ENCODE measurements around the gene SUCNR1. TPM values are rescaled to one million over a fixed set of nuclear protein-coding genes. Genes with fewer than 3 reads are reported as not detected.

SUCNR1 gene
- total and polyA plus RNA-seq, 2 donors (not counting 1 experiment from before 2014, with no cell fraction given): not detected

- Histone ChIP-seq H3K79me2 (ENCODE audit: control insufficient read depth, insufficient read depth, low read length) (no peaks in the 10 kb centered on the region), H3K9me3 (ENCODE audit: control extremely low read depth in 1 of 3, control insufficient read depth in 2 of 3, insufficient read depth in 1 of 3, low read length in 2 of 3) (no peaks in the 10 kb centered on the region), H4K20me1 (ENCODE audit: control insufficient read depth, insufficient read depth, low read length, poor library complexity, severe bottlenecking) (no peaks in the 10 kb centered on the region), H3K4me3 (ENCODE audit: control extremely low read depth in 1 of 5, extremely low read depth in 1 of 5, insufficient read depth in 1 of 5, low read depth in 2 of 5, low read length in 4 of 5) (no peak overlapping the region), H3K4me1 (ENCODE audit: control insufficient read depth in 2 of 2, insufficient read depth in 2 of 2, low read length in 2 of 2) (no peaks in the 10 kb centered on the region), H3K4me2 (replicated peaks; ENCODE audit: low read depth, low read length, poor library complexity, severe bottlenecking) (no peak overlapping the region), H3K27me3 (replicated peaks in 1 of 4; ENCODE audit: control extremely low read depth in 1 of 4, control insufficient read depth in 3 of 4, insufficient read depth in 4 of 4, low read length in 3 of 4) (no peaks in the 10 kb centered on the region), H3K27ac (ENCODE audit: low read length in 2 of 2) (no peak overlapping the region), H3K9ac (ENCODE audit: low read length) (no peak overlapping the region), H2AFZ (ENCODE audit: insufficient read depth, low read depth, low read length, poor library complexity, severe bottlenecking) (no peak overlapping the region), H3K36me3 (replicated peaks in 1 of 2; ENCODE audit: control extremely low read depth in 1 of 2, control insufficient read depth in 1 of 2, extremely low read depth in 1 of 2, insufficient read depth in 2 of 2, low read length in 1 of 2) (no peaks in the 10 kb centered on the region)
- Mint-ChIP-seq H3K27ac (no peak overlapping the region), H3K4me1 (peaks cover 5% of the 10 kb centered on the region), H3K4me3 (no peak overlapping the region), H3K9me3 (ENCODE audit: insufficient read depth) (no peaks in the 10 kb centered on the region), H3K27me3 (no peaks in the 10 kb centered on the region)
- ATAC-seq (ENCODE audit: low read depth): no peak
- WGBS (ENCODE audit: insufficient coverage): 0% methylated on average over 1 of the region's 1 CpG
- DNase-seq: no peak
- intact Hi-C loops (cut with micrococcal nuclease): no loop called here
- no peak for TF ChIP-seq CTCF (IDR thresholded peaks at IDR 0.05)
- TF ChIP-seq EZH2 (IDR thresholded peaks at IDR 0.05; ENCODE audit: borderline replicate concordance, insufficient read depth, low read depth, low read length, poor library complexity, severe bottlenecking): no peak
- CTCF ChIA-PET: no interaction called here
- POLR2A ChIA-PET: no interaction called here
Observed at GRCh38 chr3:151900884-151901643, 27.6 kb downstream of the SUCNR1 start.

GRCh38 chr3:151901644-151902285 lies 28.3 kb downstream of the SUCNR1 start:
- TF ChIP-seq EZH2 (IDR thresholded peaks at IDR 0.05; ENCODE audit: borderline replicate concordance, insufficient read depth, low read depth, low read length, poor library complexity, severe bottlenecking): no peak
- no peak for TF ChIP-seq CTCF (IDR thresholded peaks at IDR 0.05)
- ChIA-PET POLR2A (no interaction called here), CTCF (no interaction called here)
- H3K36me3 ChIP-seq (replicated peaks in 1 of 2; ENCODE audit: control extremely low read depth in 1 of 2, control insufficient read depth in 1 of 2, extremely low read depth in 1 of 2, insufficient read depth in 2 of 2, low read length in 1 of 2): no peaks in the 10 kb centered on the region
- H2AFZ ChIP-seq (ENCODE audit: insufficient read depth, low read depth, low read length, poor library complexity, severe bottlenecking): no peak overlapping the region
- 90% methylated on average over 2 of the region's 3 CpGs for whole genome bisulfite sequencing (ENCODE audit: insufficient coverage)
- no peaks in the 10 kb centered on the region for H4K20me1 ChIP-seq (ENCODE audit: control insufficient read depth, insufficient read depth, low read length, poor library complexity, severe bottlenecking)
- H3K4me2 ChIP-seq (replicated peaks; ENCODE audit: low read depth, low read length, poor library complexity, severe bottlenecking): no peak overlapping the region
- Mint-ChIP-seq H3K9me3 (ENCODE audit: insufficient read depth) (no peaks in the 10 kb centered on the region), H3K27me3 (no peaks in the 10 kb centered on the region), H3K4me3 (no peak overlapping the region), H3K27ac (no peak overlapping the region), H3K4me1 (peaks cover 5% of the 10 kb centered on the region)
- H3K27me3 ChIP-seq (replicated peaks in 1 of 4; ENCODE audit: control extremely low read depth in 1 of 4, control insufficient read depth in 3 of 4, insufficient read depth in 4 of 4, low read length in 3 of 4): no peaks in the 10 kb centered on the region
- H3K9ac ChIP-seq (ENCODE audit: low read length): no peak overlapping the region
- H3K79me2 ChIP-seq (ENCODE audit: control insufficient read depth, insufficient read depth, low read length): no peaks in the 10 kb centered on the region
- no peaks in the 10 kb centered on the region for H3K4me1 ChIP-seq (ENCODE audit: control insufficient read depth in 2 of 2, insufficient read depth in 2 of 2, low read length in 2 of 2)
- H3K4me3 ChIP-seq (ENCODE audit: control extremely low read depth in 1 of 5, extremely low read depth in 1 of 5, insufficient read depth in 1 of 5, low read depth in 2 of 5, low read length in 4 of 5): no peak overlapping the region
- no peaks in the 10 kb centered on the region for H3K9me3 ChIP-seq (ENCODE audit: control extremely low read depth in 1 of 3, control insufficient read depth in 2 of 3, insufficient read depth in 1 of 3, low read length in 2 of 3)
- intact Hi-C loops (cut with micrococcal nuclease): no loop called here
- H3K27ac ChIP-seq (ENCODE audit: low read length in 2 of 2): no peak overlapping the region
- no peak for DNase-seq
- no peak for ATAC-seq (ENCODE audit: low read depth)
